GM19328 (cell line): ENCODE measurements around the gene BZW2.

ENCODE experiments used
- ATAC-seq: cut with Tn5 transposase; IDR thresholded peaks from one replicate; pipeline ENCODE4 v1.9.1; 2021; ENCODE audit warnings: mild to moderate bottlenecking, moderate library complexity; ENCODE audit not compliant: unreplicated experiment

The BZW2 gene

DNA sequence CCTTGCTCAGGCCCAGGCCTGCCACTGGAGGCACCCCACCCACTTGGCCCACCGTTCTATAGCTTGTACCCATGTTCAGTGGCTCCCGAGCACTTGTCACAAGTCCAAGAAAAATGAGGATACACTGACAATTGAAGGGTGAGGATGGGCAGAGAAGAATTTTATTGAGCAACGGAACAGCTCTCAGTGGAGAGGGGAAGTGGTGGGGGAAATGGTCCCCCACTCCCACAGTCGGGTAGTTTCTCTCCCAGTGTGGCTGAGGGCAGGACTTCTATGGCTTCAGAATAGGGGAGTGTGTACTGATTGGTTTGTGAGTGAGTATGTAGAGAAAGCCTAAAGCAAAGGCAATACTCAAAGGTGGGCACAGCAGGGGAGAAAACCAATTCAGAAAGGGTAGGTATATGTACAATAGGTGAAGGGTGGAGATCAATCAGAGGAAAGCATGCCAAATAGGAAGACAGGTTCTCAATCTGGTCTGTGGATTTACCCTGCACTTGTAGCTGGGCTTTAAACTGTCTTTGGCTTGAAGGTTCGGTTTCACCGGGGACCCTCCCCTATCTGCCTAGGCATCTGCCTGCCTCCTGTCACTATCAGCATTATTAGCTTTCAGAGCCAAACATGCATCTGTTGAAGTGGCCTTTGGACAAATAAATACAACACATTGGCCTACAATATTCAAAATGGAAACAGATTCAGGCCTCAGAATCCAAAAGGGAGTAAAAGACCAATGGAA is 98.7 kb downstream of the BZW2 start:
- ATAC-seq: no peak

DNA sequence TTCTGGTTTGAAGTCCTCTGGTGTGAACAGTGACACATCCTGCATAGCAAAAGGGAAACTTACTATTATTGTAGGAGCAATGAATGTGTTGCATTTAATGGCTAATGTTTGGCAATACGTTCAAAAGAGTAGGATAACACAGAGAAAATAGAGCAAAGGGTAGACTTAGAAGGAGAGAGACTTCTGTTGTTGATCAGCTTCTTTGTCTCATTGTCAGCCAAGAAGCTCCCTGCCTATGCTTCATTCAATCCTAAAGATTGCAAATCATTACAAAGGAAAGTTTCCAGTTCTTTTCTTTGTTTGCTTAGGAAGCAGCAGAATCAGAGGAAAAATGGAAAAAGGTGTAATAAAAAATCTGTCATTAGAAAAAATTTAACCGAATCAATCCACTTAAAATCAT is 99.7 kb downstream of the BZW2 start:
- ATAC-seq: no peak

DNA sequence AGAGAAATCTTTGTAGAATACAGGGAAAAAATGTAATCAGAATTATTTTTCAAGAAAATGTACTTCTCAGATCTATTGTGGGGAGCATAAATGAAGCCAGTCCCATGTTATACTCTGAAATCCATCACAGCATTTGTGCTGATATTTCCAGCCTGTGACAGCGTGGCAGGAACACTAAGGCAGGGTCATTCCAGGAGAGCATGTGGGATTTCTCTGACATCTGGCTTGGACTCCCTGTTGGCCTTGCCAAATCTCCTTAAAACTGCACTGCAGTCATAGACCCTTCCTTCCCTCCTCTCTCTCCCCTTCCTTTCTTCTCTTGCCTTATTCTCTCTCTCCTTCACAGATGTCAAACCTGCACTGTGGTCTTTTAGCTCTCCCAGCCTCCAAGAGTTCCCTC is 101.1 kb downstream of the BZW2 start:
- ATAC-seq: no peak

DNA sequence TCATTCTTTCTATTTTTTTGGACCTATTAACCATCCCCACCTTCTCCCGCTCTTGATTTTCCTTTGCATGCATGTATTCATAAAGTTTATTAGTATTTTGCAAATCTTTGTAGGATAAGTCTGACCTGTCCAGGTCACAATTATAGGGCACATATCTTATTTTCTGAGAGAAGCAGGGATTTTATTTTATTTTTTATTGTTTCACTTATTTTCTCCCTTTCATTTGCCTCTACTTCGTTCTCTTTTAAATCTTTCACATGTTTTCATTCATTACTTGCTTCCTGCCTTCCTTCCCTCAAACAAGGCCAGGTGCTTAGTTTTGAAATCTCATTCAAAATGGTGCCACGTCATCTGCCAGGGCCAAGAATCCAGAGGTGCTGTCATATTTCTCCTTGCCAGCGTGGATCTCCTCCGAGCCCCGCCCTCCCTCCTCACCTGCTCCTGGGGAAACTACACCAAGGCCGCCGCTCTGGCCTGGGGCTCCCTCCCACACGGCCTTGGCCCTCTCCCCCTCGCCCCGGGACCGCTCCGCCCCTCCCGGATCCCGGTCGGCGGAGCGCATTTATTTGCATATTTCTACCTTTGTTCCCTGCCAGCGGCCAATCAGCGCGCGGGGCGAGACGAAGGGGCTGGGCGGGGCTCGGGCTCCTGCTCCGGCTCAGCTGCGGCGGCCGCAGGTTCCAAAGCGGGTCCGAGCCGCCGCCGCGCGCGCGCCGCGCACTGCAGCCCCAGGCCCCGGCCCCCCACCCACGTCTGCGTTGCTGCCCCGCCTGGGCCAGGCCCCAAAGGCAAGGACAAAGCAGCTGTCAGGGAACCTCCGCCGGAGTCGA is 107.3 kb downstream of the BZW2 start, which contains the start of gene TSPAN13:
TSPAN13 (plus strand) TSS at position 654 of the 830 bp plus-strand sequence. CDS start 213 bp downstream, outside the sequence.
- ATAC-seq: peak; percentile 64

DNA sequence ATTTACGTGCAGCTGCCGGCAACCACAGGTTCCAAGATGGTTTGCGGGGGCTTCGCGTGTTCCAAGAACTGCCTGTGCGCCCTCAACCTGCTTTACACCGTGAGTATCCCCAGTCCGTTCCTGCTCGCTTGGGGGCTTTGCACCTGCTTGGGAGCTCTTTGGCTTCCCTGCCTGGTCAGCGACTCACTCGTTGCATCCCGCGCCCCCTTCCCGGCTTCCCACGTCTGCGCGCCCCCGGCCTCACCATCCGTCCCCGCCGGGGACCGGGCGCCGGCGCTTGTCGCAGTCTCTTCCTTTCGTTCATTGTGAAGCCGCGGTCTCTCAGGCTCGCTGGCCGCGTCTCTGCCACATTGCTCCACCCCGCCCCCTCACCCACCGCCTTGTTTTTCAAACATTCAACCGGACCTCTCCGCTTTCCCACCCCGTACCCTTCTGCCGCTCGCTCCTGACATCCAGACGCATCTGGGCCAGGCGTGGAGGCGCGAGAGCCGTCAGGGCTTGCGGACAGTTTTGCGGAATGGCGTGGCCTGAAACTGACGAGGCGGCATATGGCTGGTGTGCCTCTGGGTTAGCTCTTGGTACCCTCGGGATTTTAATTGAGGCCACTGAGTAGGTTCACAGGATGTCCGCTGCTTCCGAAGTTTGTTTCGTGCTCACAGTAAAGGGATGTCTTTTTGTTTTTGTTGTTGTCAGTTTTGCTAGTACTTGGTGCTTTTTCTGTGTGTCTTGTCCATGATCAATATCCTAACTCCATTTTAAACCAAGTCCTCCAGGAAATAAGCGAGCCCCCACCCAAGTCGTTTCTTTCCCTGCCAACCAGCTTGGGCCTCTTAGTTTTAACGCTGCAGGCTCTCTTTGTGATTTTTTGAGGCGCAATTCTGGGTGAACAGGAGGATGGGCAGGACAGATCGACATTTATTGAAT is 108.2 kb downstream of the BZW2 start:
- ATAC-seq: peak; percentile 27

DNA sequence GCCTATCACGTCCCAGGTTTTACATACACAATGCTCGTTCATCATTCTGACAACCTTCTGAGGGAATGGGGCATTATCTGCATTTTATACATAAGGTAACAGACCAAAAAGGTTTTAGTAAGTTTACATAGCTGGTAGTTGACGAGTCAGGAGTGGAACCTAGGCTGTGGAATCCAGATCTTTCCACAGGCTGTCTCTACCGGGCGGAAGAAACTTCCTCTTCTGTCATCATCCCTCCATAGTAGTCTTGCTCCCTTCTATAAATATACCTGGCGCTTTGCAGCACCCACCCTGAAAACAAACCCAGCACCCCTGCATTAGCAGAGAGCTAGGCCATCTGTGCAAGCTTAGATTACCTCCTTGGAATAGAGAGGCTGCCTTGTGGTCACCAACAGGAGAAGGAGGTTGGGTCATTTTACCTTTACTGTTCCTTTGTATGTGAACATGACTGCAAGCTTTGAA is 108.9 kb downstream of the BZW2 start:
- no peak for ATAC-seq

DNA sequence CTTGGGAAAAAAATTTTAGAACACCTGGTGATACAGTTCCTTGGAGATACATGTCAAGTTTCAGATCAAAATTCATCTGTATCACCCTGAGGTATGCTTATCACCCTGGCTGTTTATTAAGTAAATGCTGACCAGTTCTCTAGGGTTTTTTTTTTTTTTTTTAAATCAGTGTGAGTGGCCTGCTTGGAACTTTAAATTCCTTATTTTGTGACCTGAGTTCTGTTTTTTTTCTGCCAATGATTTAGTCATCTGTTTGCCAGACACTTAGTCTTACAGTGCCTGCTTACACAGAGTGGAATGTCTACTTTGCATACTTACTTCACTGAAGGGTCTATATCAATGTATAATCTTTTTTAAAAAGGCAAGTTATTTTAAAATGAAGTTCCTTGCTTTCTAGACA is 109.4 kb downstream of the BZW2 start:
- no peak for ATAC-seq
